Lower lobe of right lung (tissue), 2 donors: ENCODE results near the gene CACNA1C. TPM values are rescaled to one million over a fixed set of nuclear protein-coding genes. Genes with fewer than 3 reads are reported as not detected.

Experiments used
- ATAC-seq, 2 donors: fragments of 200-7000 bp; cut with Tn5 transposase; one replicate each; pipeline ENCODE4 v1.9.1; 2020 to 2022; ENCODE audit warnings: mild to moderate bottlenecking in 2 of 2, moderate library complexity in 2 of 2
- DNase-seq: peaks from one replicate; pipeline ENCODE4 v3.0.0-alpha.2; 2020
- H3K27ac ChIP-seq: fragments of 200-600 bp; one replicate; pipeline ENCODE4 v1.8.0; 2022
- H3K27me3 ChIP-seq: fragments of 200-600 bp; one replicate; pipeline ENCODE4 v1.8.0; 2022; ENCODE audit warnings: low read depth
- H3K36me3 ChIP-seq: fragments of 200-600 bp; one replicate; pipeline ENCODE4 v1.8.0; 2022; ENCODE audit warnings: mild to moderate bottlenecking
- H3K4me1 ChIP-seq: fragments of 200-600 bp; one replicate; pipeline ENCODE4 v1.8.0; 2022
- H3K4me3 ChIP-seq: fragments of 200-600 bp; one replicate; pipeline ENCODE4 v1.8.0; 2022; ENCODE audit warnings: mild to moderate bottlenecking
- H3K9me3 ChIP-seq: fragments of 200-600 bp; one replicate; pipeline ENCODE4 v1.8.0; 2022
- intact Hi-C: fragments of 100-400 bp; cut with DNase I; formaldehyde crosslinking; loops from one replicate; pipeline ENCODE4 v1.11.0; 2022
- total RNA-seq: library from RNA; stranded (reverse); fragmentation: NEBNext Ultra II Directional; extraction: Animal tissue kit (Norgen Biotek cat#: 25700); gene quantifications from one replicate; pipeline ENCODE4 v1.2.1, GENCODE V29; 2021
- TF ChIP-seq, protein P1 (sequence below): fragments of 200-600 bp; IDR thresholded peaks from one replicate; pipeline ENCODE4 v1.8.0; 2022; ENCODE audit warnings: antibody characterized with exemption, mild to moderate bottlenecking
- donor health status: DM: no; HTN: yes; CAD: no; lungs with severe emphysema.

CACNA1C gene
- total RNA-seq, 1 donor from 2014 or later: 8.4 TPM

DNA sequence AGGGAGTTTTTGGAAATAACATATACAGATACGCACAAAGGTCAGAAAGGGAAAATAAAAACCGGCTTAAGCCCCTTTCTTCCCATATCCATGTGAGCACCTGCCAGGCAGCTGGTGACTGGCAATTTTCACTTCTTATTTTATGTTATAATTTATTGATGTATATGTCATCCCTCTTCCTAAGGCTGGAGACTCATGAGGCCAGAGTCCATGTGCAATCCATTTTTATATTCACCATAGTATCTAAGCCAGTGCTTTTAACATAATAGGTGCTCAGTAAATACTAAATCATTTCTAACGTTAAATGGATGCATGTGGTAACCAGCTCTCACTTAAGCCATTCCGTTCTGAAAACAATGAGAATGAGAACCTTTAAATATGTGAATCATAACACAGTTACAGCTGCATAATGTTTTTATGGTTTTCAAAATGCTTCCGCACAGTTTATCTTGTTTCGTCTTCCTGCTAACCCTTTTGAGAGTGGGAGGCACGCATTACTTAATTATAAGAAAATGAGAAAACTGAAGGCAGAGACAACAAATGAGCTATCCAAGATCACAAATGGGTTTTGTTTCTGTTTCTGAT is 178.3 kb downstream of the CACNA1C start:
- H3K27me3 ChIP-seq: no peaks in the 10 kb centered on the region
- intact Hi-C loops: no loop called here
- no peaks in the 10 kb centered on the region for H3K9me3 ChIP-seq
- no peak overlapping the region for H3K4me3 ChIP-seq
- ATAC-seq: no peak
- H3K27ac ChIP-seq: no peak overlapping the region
- no peaks in the 10 kb centered on the region for H3K36me3 ChIP-seq
- H3K4me1 ChIP-seq: no peaks in the 10 kb centered on the region
- DNase-seq: no peak
- TF ChIP-seq, protein P1, sequence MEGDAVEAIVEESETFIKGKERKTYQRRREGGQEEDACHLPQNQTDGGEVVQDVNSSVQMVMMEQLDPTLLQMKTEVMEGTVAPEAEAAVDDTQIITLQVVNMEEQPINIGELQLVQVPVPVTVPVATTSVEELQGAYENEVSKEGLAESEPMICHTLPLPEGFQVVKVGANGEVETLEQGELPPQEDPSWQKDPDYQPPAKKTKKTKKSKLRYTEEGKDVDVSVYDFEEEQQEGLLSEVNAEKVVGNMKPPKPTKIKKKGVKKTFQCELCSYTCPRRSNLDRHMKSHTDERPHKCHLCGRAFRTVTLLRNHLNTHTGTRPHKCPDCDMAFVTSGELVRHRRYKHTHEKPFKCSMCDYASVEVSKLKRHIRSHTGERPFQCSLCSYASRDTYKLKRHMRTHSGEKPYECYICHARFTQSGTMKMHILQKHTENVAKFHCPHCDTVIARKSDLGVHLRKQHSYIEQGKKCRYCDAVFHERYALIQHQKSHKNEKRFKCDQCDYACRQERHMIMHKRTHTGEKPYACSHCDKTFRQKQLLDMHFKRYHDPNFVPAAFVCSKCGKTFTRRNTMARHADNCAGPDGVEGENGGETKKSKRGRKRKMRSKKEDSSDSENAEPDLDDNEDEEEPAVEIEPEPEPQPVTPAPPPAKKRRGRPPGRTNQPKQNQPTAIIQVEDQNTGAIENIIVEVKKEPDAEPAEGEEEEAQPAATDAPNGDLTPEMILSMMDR: no peak

DNA sequence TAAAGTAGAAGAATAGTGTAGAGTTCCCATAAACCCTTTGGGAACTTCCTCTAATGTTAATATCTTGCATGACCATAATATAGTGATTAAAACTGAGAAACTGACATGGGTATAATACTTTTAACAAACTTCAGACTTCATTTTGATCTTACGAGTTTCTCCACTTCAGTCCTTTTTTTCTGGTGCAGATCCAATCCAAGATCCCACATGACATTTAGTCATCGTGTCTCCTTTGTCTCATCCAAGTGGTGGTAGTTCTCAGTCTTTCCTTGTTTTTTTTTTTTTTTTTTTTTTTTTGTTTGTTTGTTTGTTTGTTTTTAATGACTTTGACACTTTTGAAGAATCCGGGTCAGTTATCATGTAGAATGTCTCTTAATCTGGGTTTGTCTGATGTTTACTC is 179.2 kb downstream of the CACNA1C start:
- Histone ChIP-seq H3K27ac (no peak overlapping the region), H3K4me1 (no peaks in the 10 kb centered on the region), H3K27me3 (no peaks in the 10 kb centered on the region), H3K9me3 (no peaks in the 10 kb centered on the region), H3K4me3 (no peak overlapping the region), H3K36me3 (no peaks in the 10 kb centered on the region)
- intact Hi-C loops: no loop called here
- ATAC-seq (no peak), DNase-seq (no peak)
- TF ChIP-seq, protein P1: no peak

DNA sequence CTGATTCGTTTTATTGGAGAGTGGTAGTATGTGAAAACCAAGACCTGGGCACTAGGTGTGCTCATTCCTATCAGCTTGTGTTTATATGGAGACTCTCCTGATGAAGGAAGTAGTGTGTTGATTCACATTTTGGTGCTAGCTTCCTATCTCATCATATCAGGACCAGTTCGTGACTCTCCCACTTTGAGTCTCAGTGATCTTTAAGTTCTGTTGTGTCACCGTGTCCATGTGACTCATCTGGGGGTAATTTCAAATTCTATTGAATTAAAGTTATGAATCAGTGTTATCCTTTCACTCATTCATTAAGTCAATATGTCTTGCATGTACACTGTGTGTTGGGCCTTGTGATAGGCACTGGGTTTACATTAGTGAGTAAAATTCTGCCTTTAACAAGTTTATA is 180.2 kb downstream of the CACNA1C start:
- Histone ChIP-seq H3K27me3 (no peaks in the 10 kb centered on the region), H3K4me1 (no peaks in the 10 kb centered on the region), H3K36me3 (no peaks in the 10 kb centered on the region), H3K4me3 (no peak overlapping the region), H3K9me3 (no peaks in the 10 kb centered on the region), H3K27ac (no peak overlapping the region)
- ATAC-seq (no peak), DNase-seq (no peak)
- TF ChIP-seq, protein P1: no peak
- intact Hi-C loops: no loop called here

DNA sequence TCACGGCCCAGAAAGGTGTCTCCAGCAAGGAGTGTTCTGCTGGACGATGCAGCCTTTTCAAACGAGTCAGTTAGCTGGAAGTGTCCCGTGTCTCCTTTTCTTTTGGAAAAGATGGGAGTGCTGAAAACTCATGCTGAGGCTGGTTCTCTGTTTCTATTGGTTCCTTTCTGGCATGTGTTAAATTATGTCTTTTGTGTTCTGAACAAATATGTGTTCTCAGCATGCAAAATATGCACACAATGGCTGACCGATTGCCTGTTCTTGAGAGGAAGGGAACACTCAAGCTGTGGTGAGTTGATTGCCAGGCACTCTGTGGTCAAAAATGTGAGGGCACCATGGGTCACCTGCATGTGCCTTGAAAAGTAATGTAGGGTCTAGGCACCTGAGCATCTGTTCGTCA is 181.3 kb downstream of the CACNA1C start:
- intact Hi-C loops: no loop called here
- H3K36me3 ChIP-seq: no peaks in the 10 kb centered on the region
- H3K9me3 ChIP-seq: no peaks in the 10 kb centered on the region
- H3K4me3 ChIP-seq: no peak overlapping the region
- no peak for ATAC-seq
- H3K4me1 ChIP-seq: no peaks in the 10 kb centered on the region
- no peak overlapping the region for H3K27ac ChIP-seq
- TF ChIP-seq, protein P1: no peak
- no peaks in the 10 kb centered on the region for H3K27me3 ChIP-seq
- no peak for DNase-seq

DNA sequence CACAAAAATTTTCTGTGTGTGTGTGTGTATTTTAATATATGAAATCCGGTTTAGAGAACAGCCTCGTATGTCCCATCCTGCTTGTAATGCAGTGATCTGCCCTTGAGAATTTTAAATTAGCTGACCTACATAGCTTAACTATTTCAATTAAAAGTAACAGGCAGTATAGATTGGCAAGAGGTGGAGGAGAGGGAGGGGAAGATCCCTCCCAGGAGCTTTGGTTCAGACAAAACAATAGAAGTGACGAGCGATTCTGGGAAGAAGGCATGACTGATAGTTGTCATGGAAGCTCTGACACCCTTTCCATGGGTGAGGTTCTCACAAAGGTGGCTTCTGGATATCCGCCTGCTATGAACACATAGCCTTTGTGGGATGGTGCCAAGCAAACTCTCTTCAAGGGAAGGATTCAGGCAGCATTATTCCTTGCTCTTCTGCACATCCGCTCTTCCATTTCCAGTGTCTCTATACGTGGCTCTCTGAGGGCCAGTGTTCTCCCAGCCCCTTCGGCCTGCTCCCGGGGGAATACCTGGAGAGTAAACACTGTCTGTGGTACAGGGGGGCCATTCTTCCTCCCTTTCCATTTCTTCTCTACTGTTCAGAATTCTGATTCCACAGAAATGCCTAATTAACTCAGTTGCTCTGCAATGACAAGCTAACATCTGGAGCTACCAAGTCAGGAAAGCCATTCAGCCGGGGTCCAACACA is 182.0 kb downstream of the CACNA1C start:
- Histone ChIP-seq H3K4me1 (no peaks in the 10 kb centered on the region), H3K36me3 (no peaks in the 10 kb centered on the region), H3K27me3 (no peaks in the 10 kb centered on the region), H3K4me3 (no peak overlapping the region), H3K9me3 (no peaks in the 10 kb centered on the region), H3K27ac (no peak overlapping the region)
- DNase-seq (no peak), ATAC-seq (no peak)
- TF ChIP-seq, protein P1: no peak
- intact Hi-C loops: no loop called here
